ENCODE results near the gene CCDC88C. TPM values are rescaled to one million over a fixed set of nuclear protein-coding genes. Genes with fewer than 3 reads are reported as not detected.

CCDC88C gene
- total RNA-seq, 1 donor from 2014 or later = 17.8 TPM

DNA sequence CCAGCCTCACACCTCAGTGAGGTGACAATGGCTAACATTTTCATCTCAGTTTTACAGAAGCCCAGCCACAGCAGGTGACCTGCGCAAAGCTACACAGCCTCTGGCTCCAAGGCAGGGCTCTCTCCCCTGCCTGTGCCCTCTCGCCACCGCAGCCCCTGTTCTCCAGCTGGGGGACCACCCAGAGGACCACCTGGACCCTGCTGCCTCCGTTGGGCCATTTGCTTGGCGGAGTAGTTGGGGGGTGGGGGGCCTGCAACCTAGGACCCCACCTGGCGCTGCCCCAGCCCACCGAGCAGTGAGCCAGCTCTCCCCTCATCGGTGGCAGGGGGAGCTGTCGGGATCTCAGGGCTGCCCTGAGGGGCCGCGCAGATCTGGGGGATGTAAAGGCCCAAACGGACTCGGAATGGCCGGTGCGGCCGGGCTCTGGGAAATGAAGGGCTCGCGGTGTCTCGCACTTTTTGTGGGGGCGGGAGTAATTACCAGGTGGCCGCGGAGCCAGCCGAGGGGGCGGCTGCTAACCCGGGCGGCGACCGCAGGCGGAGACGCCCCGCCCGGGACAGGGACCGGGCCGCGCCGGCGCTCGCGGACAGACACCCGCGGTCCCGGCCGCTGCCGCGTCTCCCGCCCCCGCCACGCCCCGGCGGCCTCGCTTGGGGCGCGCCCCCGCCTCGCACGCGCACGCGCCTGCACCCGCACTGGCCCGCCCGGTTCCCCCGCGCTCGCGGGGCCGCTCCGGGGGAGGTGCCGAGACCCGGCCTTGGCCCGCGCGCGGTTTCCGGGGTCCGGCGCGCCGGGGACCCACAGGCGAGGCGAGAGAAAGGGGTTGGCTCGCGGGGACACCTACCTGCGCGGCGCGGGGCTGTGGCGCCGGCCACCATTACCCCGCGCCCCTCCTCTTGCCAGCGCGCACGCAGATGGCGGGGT, 164.5 kb downstream of the CCDC88C start:
- peaks cover 15% of the 10 kb centered on the region for H3K27me3 Mint-ChIP-seq (ENCODE audit: insufficient read depth, low read depth)
- peak overlapping the region; percentile 78 for H3K4me3 ChIP-seq
- peaks cover 33% of the 10 kb centered on the region for H3K4me1 ChIP-seq
- no peaks in the 10 kb centered on the region for H3K79me2 ChIP-seq (ENCODE audit: low read depth)
- H3K9ac ChIP-seq = no peak overlapping the region
- no peaks in the 10 kb centered on the region for H3K36me3 ChIP-seq
- peaks cover 29% of the 10 kb centered on the region for H3K27me3 ChIP-seq
- peak overlapping the region; percentile 92 for H3K4me2 ChIP-seq
- no peaks in the 10 kb centered on the region for H4K20me1 ChIP-seq (ENCODE audit: low read depth)
- peak overlapping the region; percentile 87 for H3K4me3 Mint-ChIP-seq
- no peak overlapping the region for H3K27ac ChIP-seq
- peaks cover 33% of the 10 kb centered on the region for H3F3A ChIP-seq (ENCODE audit: low read depth)
- DNase-seq (ENCODE audit: low spot score) = peak; percentile 84
- H3K27ac Mint-ChIP-seq = no peak overlapping the region
- peak overlapping the region; percentile 96 for H2AFZ ChIP-seq (replicated peaks)
- no peaks in the 10 kb centered on the region for H3K9me3 Mint-ChIP-seq
- TF ChIP-seq, protein P1, sequence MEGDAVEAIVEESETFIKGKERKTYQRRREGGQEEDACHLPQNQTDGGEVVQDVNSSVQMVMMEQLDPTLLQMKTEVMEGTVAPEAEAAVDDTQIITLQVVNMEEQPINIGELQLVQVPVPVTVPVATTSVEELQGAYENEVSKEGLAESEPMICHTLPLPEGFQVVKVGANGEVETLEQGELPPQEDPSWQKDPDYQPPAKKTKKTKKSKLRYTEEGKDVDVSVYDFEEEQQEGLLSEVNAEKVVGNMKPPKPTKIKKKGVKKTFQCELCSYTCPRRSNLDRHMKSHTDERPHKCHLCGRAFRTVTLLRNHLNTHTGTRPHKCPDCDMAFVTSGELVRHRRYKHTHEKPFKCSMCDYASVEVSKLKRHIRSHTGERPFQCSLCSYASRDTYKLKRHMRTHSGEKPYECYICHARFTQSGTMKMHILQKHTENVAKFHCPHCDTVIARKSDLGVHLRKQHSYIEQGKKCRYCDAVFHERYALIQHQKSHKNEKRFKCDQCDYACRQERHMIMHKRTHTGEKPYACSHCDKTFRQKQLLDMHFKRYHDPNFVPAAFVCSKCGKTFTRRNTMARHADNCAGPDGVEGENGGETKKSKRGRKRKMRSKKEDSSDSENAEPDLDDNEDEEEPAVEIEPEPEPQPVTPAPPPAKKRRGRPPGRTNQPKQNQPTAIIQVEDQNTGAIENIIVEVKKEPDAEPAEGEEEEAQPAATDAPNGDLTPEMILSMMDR (IDR thresholded peaks at IDR 0.05) = peak; percentile 52
- TF ChIP-seq EZH2 (IDR thresholded peaks at IDR 0.05) = peak; percentile 39
- TF ChIP-seq EZH2phosphoT487 (IDR thresholded peaks at IDR 0.05) = no peak
- peaks cover 42% of the 10 kb centered on the region for H3K4me1 Mint-ChIP-seq
- no peaks in the 10 kb centered on the region for H3K36me3 Mint-ChIP-seq
- no peaks in the 10 kb centered on the region for H3K9me3 ChIP-seq (ENCODE audit: low read depth)

DNA sequence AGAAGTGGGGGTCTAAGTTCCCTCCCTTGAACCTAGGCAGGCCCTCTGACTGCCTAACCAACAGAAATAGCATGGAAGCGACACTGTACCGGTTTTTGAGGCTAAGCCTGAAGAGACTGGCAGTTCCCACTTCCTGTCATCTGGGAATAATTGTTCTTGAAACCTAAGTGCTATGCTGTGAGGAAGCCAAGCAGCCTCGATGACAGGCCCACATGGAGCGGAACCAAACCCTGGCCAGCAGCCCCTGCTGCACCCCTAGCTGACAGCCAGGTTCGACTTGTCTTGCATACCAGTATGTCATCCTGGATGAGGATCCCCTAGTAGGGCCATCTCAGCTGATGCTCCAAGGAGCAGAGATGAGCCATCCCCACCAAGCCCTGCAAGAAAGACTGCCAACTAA, 166.7 kb downstream of the CCDC88C start:
- Histone ChIP-seq H3K27ac (no peak overlapping the region), H3K36me3 (no peaks in the 10 kb centered on the region), H3K4me3 (no peak overlapping the region), H3K9ac (no peak overlapping the region), H3K27me3 (peaks cover 29% of the 10 kb centered on the region), H3K4me1 (peaks cover 22% of the 10 kb centered on the region), H3K79me2 (ENCODE audit: low read depth) (no peaks in the 10 kb centered on the region), H3K9me3 (ENCODE audit: low read depth) (no peaks in the 10 kb centered on the region), H3F3A (ENCODE audit: low read depth) (peaks cover 25% of the 10 kb centered on the region), H2AFZ (replicated peaks) (no peak overlapping the region), H3K4me2 (no peak overlapping the region), H4K20me1 (ENCODE audit: low read depth) (no peaks in the 10 kb centered on the region)
- Mint-ChIP-seq H3K4me3 (no peak overlapping the region), H3K27ac (peak overlapping the region; percentile 92), H3K4me1 (peaks cover 31% of the 10 kb centered on the region), H3K36me3 (no peaks in the 10 kb centered on the region), H3K27me3 (ENCODE audit: insufficient read depth, low read depth) (peaks cover 15% of the 10 kb centered on the region), H3K9me3 (no peaks in the 10 kb centered on the region)
- no peak for DNase-seq (ENCODE audit: low spot score)
- TF ChIP-seq, protein P1 (IDR thresholded peaks at IDR 0.05) = no peak
- TF ChIP-seq EZH2phosphoT487 (IDR thresholded peaks at IDR 0.05) = no peak
- TF ChIP-seq EZH2 (IDR thresholded peaks at IDR 0.05) = no peak

DNA sequence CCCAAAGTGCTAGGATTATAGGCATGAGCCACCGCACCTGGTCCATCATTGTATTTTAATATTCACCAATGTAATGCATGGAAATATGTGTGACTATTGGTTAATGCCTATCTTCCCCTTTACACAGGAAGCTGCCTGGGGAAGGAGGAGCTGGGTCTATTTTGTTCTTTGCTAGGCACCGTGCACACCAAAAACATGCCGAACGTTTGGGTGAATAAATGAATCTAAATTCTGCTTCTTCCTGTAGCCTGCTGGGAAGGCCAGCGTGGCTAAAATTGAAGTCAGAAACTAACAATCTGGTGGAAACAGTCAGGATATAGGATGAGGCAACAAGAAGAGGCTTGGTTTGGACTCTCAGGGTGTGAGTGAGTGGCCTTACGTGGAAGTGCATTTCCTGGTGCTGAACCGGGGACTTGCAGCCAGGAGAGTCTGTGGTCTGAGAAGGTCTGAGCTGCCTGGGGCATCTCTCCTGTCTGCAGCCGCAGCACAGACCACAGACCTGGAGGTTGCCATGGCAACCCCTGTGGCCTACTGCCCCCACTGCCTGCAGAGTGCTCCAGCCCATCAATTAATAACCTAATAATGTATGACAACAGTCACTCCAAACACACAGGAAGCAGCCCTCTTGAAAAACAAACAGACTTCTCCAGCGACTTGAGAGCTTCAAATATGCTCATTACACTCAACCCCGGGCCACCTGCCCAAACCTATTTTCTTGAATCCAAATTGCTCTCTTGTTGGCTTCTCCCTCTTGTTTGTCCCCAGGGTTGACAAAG, 167.6 kb downstream of the CCDC88C start:
- Mint-ChIP-seq H3K36me3 (no peaks in the 10 kb centered on the region), H3K27me3 (ENCODE audit: insufficient read depth, low read depth) (peaks cover 13% of the 10 kb centered on the region), H3K9me3 (no peaks in the 10 kb centered on the region), H3K27ac (peak overlapping the region; percentile 92), H3K4me3 (peak overlapping the region; percentile 56), H3K4me1 (peaks cover 34% of the 10 kb centered on the region)
- H3K79me2 ChIP-seq (ENCODE audit: low read depth) = no peaks in the 10 kb centered on the region
- H3K9ac ChIP-seq = no peak overlapping the region
- peak; percentile 85 for DNase-seq (ENCODE audit: low spot score)
- H4K20me1 ChIP-seq (ENCODE audit: low read depth) = no peaks in the 10 kb centered on the region
- TF ChIP-seq, protein P1 (IDR thresholded peaks at IDR 0.05) = peak; percentile 29
- no peak for TF ChIP-seq EZH2phosphoT487 (IDR thresholded peaks at IDR 0.05)
- H2AFZ ChIP-seq (replicated peaks) = no peak overlapping the region
- peak overlapping the region; percentile 26 for H3K4me2 ChIP-seq
- no peaks in the 10 kb centered on the region for H3K9me3 ChIP-seq (ENCODE audit: low read depth)
- peaks cover 22% of the 10 kb centered on the region for H3K4me1 ChIP-seq
- peaks cover 28% of the 10 kb centered on the region for H3K27me3 ChIP-seq
- no peak overlapping the region for H3K27ac ChIP-seq
- peaks cover 21% of the 10 kb centered on the region for H3F3A ChIP-seq (ENCODE audit: low read depth)
- H3K4me3 ChIP-seq = no peak overlapping the region
- H3K36me3 ChIP-seq = no peaks in the 10 kb centered on the region
